Endothelial cell of umbilical vein (primary cell): ENCODE data around the gene TNRC6B. TPM values are rescaled to one million over a fixed set of nuclear protein-coding genes. Genes with fewer than 3 reads are reported as not detected.

ENCODE experiments used
- BruUV-seq: library from RNA; stranded (reverse); fragments of 400-500 nt; replicated peaks from 2 replicates; lab custom pipeline; 2021; lab: Mats Ljungman, UMichigan
- CTCF ChIA-PET: fragments of 300-600, 350-600 bp; sonication (Branson Sonifier 250); formaldehyde crosslinking; loops from one replicate; lab custom pipeline; 2021; ENCODE audit warnings: antibody characterized with exemption, inconsistent platforms; lab: Charles Lee
- POLR2A ChIA-PET: fragments of 300-600, 350-600 bp; sonication (Branson Sonifier 250); formaldehyde crosslinking; loops from one replicate; lab custom pipeline; 2021; ENCODE audit warnings: antibody characterized with exemption, inconsistent platforms; lab: Charles Lee
- DNase-seq: peaks from one replicate; pipeline ENCODE4 v3.0.0-alpha.2; 2011; ENCODE audit warnings: low read depth, low spot score
- FAIRE-seq: peaks from 2 replicates; lab custom pipeline; 2011; peaks lifted over from hg19 to GRCh38; lab: Jason Lieb, UNC
- H2AFZ ChIP-seq: 2 replicates; pipeline ENCODE4 v1.6.0; 2012; ENCODE audit warnings: low read depth, low read length, control low read depth, inconsistent platforms
- H3K27ac ChIP-seq: 2 replicates; pipeline ENCODE4 v1.5.1; 2011; ENCODE audit warnings: low read depth, mild to moderate bottlenecking, control low read depth, low read length, moderate library complexity; ENCODE audit not compliant: insufficient read depth
- H3K27me3 ChIP-seq, 2 experiments: 2 replicates each; pipeline versions ENCODE4 v1.6.0 to v1.6.1; 2011; ENCODE audit warnings: low read length in 2 of 2, mixed read lengths in 1 of 2; ENCODE audit not compliant: control insufficient read depth in 2 of 2, insufficient read depth in 2 of 2
- H3K36me3 ChIP-seq, 2 experiments: 2 replicates in 1 of 2; 3 replicates in 1 of 2; pipeline ENCODE4 v1.5.1; 2011; ENCODE audit warnings: low read length in 2 of 2, mild to moderate bottlenecking in 1 of 2, moderate library complexity in 1 of 2; ENCODE audit not compliant: control insufficient read depth in 2 of 2, insufficient read depth in 2 of 2; ENCODE audit errors: extremely low read depth in 1 of 2
- H3K4me1 ChIP-seq: 3 replicates; pipeline ENCODE4 v1.5.1; 2011; ENCODE audit warnings: mild to moderate bottlenecking, low read length; ENCODE audit not compliant: control insufficient read depth, insufficient read depth; ENCODE audit errors: extremely low read depth
- H3K4me2 ChIP-seq: 2 replicates; pipeline ENCODE4 v1.6.1; 2011; ENCODE audit warnings: low read length, control low read depth, mixed read lengths; ENCODE audit not compliant: insufficient read depth
- H3K4me3 ChIP-seq, 3 experiments: fragments of 200-600 bp in 1 of 3; sonication (generic), shearing (Covaris generic) in 1 of 3; replicated peaks in 1 of 3; 2 replicates each; pipeline ENCODE4 v1.5.1; 2011 to 2016; ENCODE audit warnings: control low read depth in 3 of 3, low read length in 3 of 3, mild to moderate bottlenecking in 2 of 3, inconsistent platforms in 1 of 3, low read depth in 1 of 3, moderate library complexity in 1 of 3; ENCODE audit not compliant: insufficient read depth in 1 of 3
- H3K79me2 ChIP-seq: 2 replicates; pipeline ENCODE4 v1.6.0; 2012; ENCODE audit warnings: low read length, inconsistent platforms; ENCODE audit not compliant: control insufficient read depth, insufficient read depth
- H3K9ac ChIP-seq: replicated peaks from 2 replicates; pipeline ENCODE3; 2011; ENCODE audit warnings: low read length, control low read depth; ENCODE audit not compliant: insufficient read depth; ENCODE audit errors: extremely low read depth
- H3K9me1 ChIP-seq: replicated peaks from 3 replicates; pipeline ENCODE4 v1.6.0; 2011; ENCODE audit warnings: mild to moderate bottlenecking, low read length; ENCODE audit not compliant: control insufficient read depth, insufficient read depth; ENCODE audit errors: extremely low read depth
- H3K9me3 ChIP-seq: replicated peaks from 2 replicates; pipeline ENCODE4 v1.5.1; 2012; ENCODE audit warnings: low read length, inconsistent platforms; ENCODE audit not compliant: control insufficient read depth, insufficient read depth
- H4K20me1 ChIP-seq: replicated peaks from 2 replicates; pipeline ENCODE3; 2011; ENCODE audit warnings: mild to moderate bottlenecking, low read length; ENCODE audit not compliant: control insufficient read depth, insufficient read depth; ENCODE audit errors: extremely low read depth
- CTCF ChIP-seq, 2 donors: IDR thresholded peaks; 1 replicate in 1 of 2; 2 replicates in 1 of 2; pipeline ENCODE4 v1.5.1; 2011; ENCODE audit warnings: low read length in 2 of 2, mild to moderate bottlenecking in 2 of 2, moderate library complexity in 2 of 2, control low read depth in 1 of 2, inconsistent platforms in 1 of 2, low read depth in 1 of 2; ENCODE audit not compliant: insufficient read depth in 1 of 2; ENCODE audit errors: extremely low read depth in 1 of 2
- EZH2 ChIP-seq: IDR thresholded peaks from 2 replicates; pipeline ENCODE4 v1.6.1; 2012; ENCODE audit warnings: borderline replicate concordance, low read depth, mild to moderate bottlenecking, moderate library complexity, low read length, inconsistent platforms; ENCODE audit not compliant: severe bottlenecking
- FOS ChIP-seq: IDR thresholded peaks from 2 replicates; pipeline ENCODE4 v1.6.1; 2011; ENCODE audit warnings: mild to moderate bottlenecking, low read length, moderate library complexity, borderline replicate concordance; ENCODE audit not compliant: insufficient read depth
- GATA2 ChIP-seq: IDR thresholded peaks from 2 replicates; pipeline ENCODE4 v1.7.0; 2011; ENCODE audit warnings: low read depth, mild to moderate bottlenecking, moderate library complexity, mixed read lengths, low read length; ENCODE audit not compliant: insufficient read length, insufficient read depth
- JUN ChIP-seq: IDR thresholded peaks from 2 replicates; pipeline ENCODE4 v1.6.1; 2011; ENCODE audit warnings: borderline replicate concordance, low read depth; ENCODE audit not compliant: insufficient read length, insufficient read depth
- MAX ChIP-seq: IDR thresholded peaks from 2 replicates; pipeline ENCODE4 v1.6.1; 2011; ENCODE audit not compliant: insufficient read depth, insufficient read length
- MYC ChIP-seq: IDR thresholded peaks from one replicate; pipeline ENCODE4 v1.6.1; 2011; ENCODE audit warnings: mild to moderate bottlenecking, low read depth, low read length
- POLR2A ChIP-seq: IDR thresholded peaks from 2 replicates; pipeline ENCODE4 v1.6.1; 2012; ENCODE audit warnings: low read depth, mild to moderate bottlenecking, control low read depth, low read length
- POLR2AphosphoS5 ChIP-seq: IDR thresholded peaks from 2 replicates; pipeline ENCODE4 v1.6.1; 2012; ENCODE audit warnings: low read depth, mild to moderate bottlenecking, control low read depth, low read length, moderate library complexity; ENCODE audit not compliant: insufficient read depth
- dilution Hi-C: fragments of 300-500 bp; cut with MboI; formaldehyde crosslinking; loops from one replicate; pipeline ENCODE4 v1.15.0; 2019; ENCODE audit warnings: low sequenced_read_pairs; ENCODE audit not compliant: extremely low pct_ligation_motif_present
- intact Hi-C: fragments of 100-400 bp; cut with micrococcal nuclease; formaldehyde crosslinking; loops from one replicate; pipeline ENCODE4 v1.10.0; 2022
- polyA plus RNA-seq, 4 experiments: library from polyadenylated mRNA; depleted of rRNA in 3 of 4; stranded (reverse) in 3 of 4; unstranded in 1 of 4; fragments of >200 nt; gene quantifications; 2 replicates each; pipeline versions ENCODE4 v1.2.1 to v1.2.3, GENCODE V29; 2011 to 2012; ENCODE audit warnings: missing spikeins in 1 of 4
- total RNA-seq: library from RNA; stranded (reverse); gene quantifications from 2 replicates; pipeline ENCODE4 v1.2.3, GENCODE V29; 2021

Gene TNRC6B
- total and polyA plus RNA-seq, 2 donors (not counting 3 experiments of a cell fraction or from before 2014, with no cell fraction given) = 10.6 to 37.2 TPM

GRCh38 chr22:40320687-40321086, 143.0 kb downstream of the TNRC6B start:
- Histone ChIP-seq H4K20me1 (no peaks in the 10 kb centered on the region), H3K79me2 (no peaks in the 10 kb centered on the region), H3K36me3 (peaks cover 19 to 23% of the 10 kb centered on the region in 2 experiments), H3K4me2 (no peak overlapping the region), H2AFZ (no peak overlapping the region), H3K9me3 (no peaks in the 10 kb centered on the region), H3K9me1 (no peaks in the 10 kb centered on the region), H3K9ac (no peak overlapping the region), H3K27ac (no peak overlapping the region), H3K4me1 (no peaks in the 10 kb centered on the region), H3K27me3 (no peaks in the 10 kb centered on the region), H3K4me3 (no peak overlapping the region)
- DNase-seq = no peak
- TF ChIP-seq GATA2 (no peak), FOS (no peak), POLR2AphosphoS5 (no peak), POLR2A (no peak), EZH2 (no peak), MYC (no peak), JUN (no peak), MAX (no peak), CTCF (IDR thresholded peaks at IDR 0.05; ENCODE audit: extremely low read depth in 1 of 2, insufficient read depth in 1 of 2, low read depth in 1 of 2, low read length in 2 of 2) (no peak)
- ChIA-PET POLR2A (no interaction called here), CTCF (interaction anchor here (1.2 kb wide), 1 partner anchor 10 kb away, joined by 3 read pairs; no protein-coding TSS in a partner anchor)
- no peak for FAIRE-seq
- dilution Hi-C loops (no loop called here), intact Hi-C loops (no loop called here)
- BruUV-seq = no TSS peak
